Dermis blood vessel endothelial cell (primary cell): Measurements from ENCODE around the gene KCNJ6. TPM values are rescaled to one million over a fixed set of nuclear protein-coding genes. Genes with fewer than 3 reads are reported as not detected.
A peak's percentile ranks its signal among the peaks of the same experiment; 100 is the strongest.
"Not testable (repeated sequence)": the region's sequence is repeated elsewhere in the genome, so short reads cannot be mapped to it uniquely, and the experiment has no call there.

Experiments
- DNase-seq: peaks from one replicate; pipeline ENCODE4 v3.0.0; 2010
- total RNA-seq: library from RNA; depleted of rRNA; stranded (reverse); fragments of >200 nt; gene quantifications from 2 replicates; pipeline ENCODE4 v1.2.3, GENCODE V29; 2014

The KCNJ6 gene
- total RNA-seq, 1 donor from 2014 or later: under 0.01 TPM

GRCh38 chr21:37670883-37671282 lies 245.4 kb downstream of the KCNJ6 start:
- peak; percentile 78 for DNase-seq

DNA sequence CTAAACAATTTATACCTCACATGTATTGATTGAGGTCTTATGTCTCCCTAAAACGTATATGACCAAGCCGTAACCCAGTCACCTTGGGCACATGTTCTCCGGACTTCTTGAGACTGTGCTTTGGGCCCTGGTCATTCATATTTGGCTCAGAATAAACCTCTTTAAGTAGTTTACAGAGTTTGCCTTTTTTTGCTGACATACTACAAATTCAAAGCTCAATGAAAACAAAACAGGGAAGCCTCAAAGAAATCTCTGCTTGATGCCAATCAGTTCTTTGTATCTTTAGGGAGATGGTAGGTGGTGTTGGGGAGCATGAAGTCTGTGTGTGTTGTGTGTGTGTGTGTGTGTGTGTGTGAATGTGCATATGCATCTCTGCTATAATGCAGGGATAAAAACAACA lies 247.0 kb downstream of the KCNJ6 start:
- no peak for DNase-seq

DNA sequence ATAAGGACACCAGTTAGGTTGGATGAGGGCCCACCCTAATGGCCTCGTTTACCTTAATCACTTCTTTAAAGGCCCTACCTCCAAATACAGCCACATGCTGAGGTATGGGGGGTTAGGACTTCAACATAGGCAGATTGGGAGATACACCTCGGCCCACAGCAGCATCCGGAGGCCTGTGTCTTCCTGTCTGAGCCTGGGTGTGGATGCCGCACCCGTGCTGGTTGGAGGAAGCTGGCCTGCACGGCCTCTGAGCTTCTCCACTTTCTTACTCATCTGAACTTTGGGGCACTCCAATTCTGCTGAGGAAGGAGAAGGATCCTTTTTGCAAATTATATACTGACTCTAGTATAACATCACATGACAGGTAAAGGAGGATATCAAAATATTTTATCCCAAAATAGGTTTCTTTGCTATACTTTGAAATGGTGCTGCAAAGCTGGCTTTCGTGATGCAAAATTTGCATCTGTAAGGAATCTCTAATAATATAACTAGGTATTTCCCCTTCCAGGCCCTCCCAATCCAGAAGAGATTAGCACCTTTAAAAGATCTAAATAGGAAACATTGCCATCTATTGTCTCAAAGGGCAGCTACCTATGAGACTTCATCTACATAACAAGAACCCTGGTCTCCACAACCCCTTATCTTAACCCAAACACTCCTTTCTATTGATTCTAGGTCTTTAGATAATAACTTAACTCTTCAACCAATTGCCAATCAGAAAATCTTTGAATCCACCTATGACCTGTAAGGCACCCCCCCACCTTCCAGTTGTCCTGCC lies 247.6 kb downstream of the KCNJ6 start:
- DNase-seq: no peak

- no peak for DNase-seq
These were observed 248.9 kb downstream of the KCNJ6 start for GRCh38 chr21:37667380-37667779.

- DNase-seq: peak; percentile 94
These were observed 250.8 kb downstream of the KCNJ6 start for GRCh38 chr21:37665230-37666024.

GRCh38 chr21:37662227-37662626 lies 254.0 kb downstream of the KCNJ6 start:
- not testable (repeated sequence) for DNase-seq

GRCh38 chr21:37660709-37661108 lies 255.5 kb downstream of the KCNJ6 start:
- no peak for DNase-seq

GRCh38 chr21:37659874-37660273 lies 256.4 kb downstream of the KCNJ6 start:
- no peak for DNase-seq

DNA sequence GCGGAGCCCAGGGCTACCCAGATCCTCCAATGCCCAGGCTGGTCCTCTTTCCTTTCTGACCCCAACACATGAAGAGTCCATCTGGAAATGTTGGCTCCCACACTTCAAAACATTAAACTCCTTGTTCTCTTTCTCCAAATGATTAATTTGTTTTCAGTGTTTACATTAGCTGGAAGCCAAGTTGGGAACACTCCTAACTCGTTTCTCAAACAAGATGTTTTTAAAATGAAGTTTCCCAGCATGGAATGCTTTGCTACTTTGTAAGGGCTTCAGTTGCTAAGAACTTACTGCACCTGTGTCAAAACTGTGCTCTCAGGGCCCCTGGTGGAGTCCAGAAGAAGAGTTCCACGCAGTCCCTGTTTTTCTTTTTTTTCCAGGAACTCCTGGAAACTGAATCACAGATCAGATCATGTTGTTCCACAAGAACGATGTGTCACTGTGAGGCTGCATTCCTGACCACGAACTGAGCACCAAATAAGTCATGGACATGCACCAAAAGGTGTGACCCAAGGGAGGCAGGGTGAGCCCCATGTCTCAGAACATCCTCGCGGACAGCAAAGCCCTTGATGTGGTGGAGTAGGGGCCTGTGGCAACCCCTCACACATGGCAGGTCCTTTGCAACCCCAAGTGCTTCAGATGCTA lies 257.3 kb downstream of the KCNJ6 start:
- DNase-seq: peak; percentile 97

- no peak for DNase-seq
These were observed 258.0 kb downstream of the KCNJ6 start for GRCh38 chr21:37658121-37658816.

GRCh38 chr21:37656899-37657298 lies 259.4 kb downstream of the KCNJ6 start:
- no peak for DNase-seq

- DNase-seq: no peak
These were observed 260.5 kb downstream of the KCNJ6 start for GRCh38 chr21:37655611-37656300.

GRCh38 chr21:37654596-37654995 lies 261.7 kb downstream of the KCNJ6 start:
- DNase-seq: no peak

DNA sequence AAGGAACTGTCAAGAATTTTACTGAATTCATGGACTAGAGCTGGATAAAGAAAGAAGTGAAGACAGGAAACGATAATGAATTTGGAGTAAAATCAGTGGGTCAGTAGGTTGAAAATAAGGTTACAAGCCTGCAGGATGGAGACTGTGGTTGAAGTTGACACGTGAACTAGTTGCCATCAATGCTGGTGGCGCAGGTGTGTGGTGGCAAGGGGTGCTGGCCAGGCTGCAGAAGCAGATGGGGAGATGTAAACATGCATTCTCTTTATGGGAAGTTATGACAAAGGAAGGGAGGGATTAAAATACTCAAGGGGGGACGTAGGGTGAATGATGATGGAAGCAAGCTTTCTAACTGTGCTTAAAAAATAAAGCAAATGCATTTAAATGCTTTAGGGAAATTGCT lies 263.1 kb downstream of the KCNJ6 start:
- no peak for DNase-seq

DNA sequence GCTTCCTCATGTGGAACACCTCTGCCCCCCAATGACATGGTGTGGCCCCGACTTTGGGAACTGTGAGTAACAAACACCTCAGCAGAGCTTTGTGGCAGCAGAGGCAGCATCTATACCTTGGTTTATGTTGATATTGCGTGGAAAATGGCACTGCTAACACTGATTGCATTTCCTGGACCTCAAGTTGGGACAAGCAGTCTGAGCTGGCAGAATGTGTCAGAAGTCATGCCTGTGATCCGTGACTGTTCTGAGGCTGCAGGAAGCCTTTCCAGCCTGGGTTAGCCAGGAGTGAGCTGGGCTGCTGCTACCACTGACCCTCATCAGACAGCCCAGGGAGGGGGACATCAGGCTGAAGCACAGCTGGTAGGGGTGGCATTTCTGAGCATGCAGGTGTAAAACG lies 268.5 kb downstream of the KCNJ6 start:
- DNase-seq: peak; percentile 43

DNA sequence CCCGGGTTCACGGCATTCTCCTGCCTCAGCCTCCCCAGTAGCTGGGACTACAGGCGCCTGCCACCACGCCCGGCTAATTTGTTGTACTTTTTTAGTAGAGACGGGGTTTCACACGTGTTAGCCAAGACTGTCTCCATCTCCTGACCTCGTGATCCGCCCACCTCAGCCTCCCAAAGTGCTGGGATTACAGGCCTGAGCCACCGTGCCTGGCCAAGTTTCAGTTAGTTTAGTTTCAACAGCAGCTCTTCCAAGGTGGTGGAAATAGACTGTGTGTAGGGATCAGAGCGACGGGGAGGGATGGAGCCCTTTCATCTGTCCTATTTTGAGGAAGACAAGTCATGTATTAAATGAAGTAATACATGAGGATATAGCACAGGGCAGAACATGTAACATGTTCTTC lies 269.5 kb downstream of the KCNJ6 start:
- DNase-seq: not testable (repeated sequence)

- no peak for DNase-seq
These were observed 270.4 kb downstream of the KCNJ6 start for GRCh38 chr21:37645848-37646247.

DNA sequence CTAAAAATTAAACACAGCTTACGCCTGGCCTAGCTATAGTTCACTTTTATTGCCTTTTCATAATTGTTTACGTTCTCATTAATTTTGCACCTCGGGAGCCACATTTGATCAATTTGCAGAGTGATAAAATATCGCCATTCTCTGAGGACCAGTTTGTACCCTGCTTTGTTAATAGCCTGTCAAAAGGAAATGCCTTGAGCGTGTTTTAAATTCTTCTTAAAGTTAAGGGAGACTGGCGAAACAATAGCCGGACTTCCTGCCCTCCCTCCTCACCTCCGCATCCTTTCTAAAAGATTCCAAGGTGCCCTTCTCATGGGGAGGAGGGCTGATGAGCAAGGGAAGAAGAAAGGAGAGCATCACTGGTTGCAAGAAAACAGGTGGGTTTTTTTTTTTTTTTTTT lies 271.6 kb downstream of the KCNJ6 start:
- DNase-seq: peak; percentile 92

DNA sequence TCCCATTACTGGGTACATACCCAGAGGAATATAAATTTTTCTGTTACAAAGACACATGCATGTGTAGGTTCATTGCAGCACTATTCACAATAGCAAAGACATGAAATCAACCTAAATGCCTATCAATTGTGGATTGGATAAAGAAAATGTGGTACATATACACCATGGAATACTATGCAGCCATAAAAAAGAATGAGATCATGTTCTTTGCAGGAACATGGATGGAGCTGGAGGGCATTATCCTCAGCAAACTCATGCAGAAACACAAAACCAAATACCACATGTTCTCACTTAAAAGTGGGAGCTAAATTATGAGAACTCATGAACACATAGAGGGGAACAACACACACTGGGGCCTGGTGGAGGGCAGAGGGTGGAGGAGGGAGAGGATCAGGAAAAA lies 272.4 kb downstream of the KCNJ6 start:
- not testable (repeated sequence) for DNase-seq

GRCh38 chr21:37642493-37642892 lies 273.8 kb downstream of the KCNJ6 start:
- DNase-seq: peak; percentile 36

DNA sequence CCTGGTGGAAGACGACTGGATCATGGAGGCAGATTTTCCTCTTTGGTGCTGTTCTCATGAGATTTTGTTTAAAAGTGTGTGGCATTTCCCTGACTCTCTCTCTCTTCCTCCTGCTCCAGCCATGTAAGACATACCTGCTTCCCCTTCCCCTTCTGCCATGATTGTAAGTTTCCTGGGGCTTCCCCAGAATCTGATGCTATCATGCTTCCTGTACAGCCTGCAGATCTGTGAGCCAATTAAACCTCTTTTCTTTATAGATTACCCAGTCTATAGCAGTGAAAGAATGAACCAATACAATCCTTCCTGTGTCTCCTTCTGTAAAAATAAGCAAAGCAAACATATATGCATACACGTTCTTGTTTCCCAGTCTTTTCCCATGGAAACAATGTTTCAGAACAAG lies 276.5 kb downstream of the KCNJ6 start:
- peak; percentile 70 for DNase-seq
